LNCaP clone FGC (cell line): ENCODE measurements around the gene RASIP1.

Source experiments
- DNase-seq: peaks from one replicate; pipeline ENCODE4 v3.0.0-alpha.2; 2011; ENCODE audit warnings: low read depth
- H3K4me3 ChIP-seq: 2 replicates; pipeline ENCODE4 v1.5.1; 2011; ENCODE audit warnings: mild to moderate bottlenecking, low read depth, low read length, control low read depth
- CTCF ChIP-seq: IDR thresholded peaks from 2 replicates; pipeline ENCODE4 v1.5.1; 2012; ENCODE audit warnings: mild to moderate bottlenecking; ENCODE audit not compliant: control insufficient read depth, insufficient read depth; ENCODE audit errors: extremely low read depth

RASIP1 gene

GRCh38 chr19:48752496-48753365 is 12.3 kb upstream of the RASIP1 start, which contains the start of gene FUT1:
Gene FUT1 (minus strand): TSS chr19:48752641. CDS start chr19:48751281, 1,360 bp downstream.
- H3K4me3 ChIP-seq: peak within 1 kb of the TSS; percentile 72
- peak; percentile 81 for DNase-seq
- 0 out of 2 replicates have a peak, but pooled peaks have one; percentile 8 for TF ChIP-seq CTCF

- peak overlapping the region; percentile 72 for H3K4me3 ChIP-seq
- DNase-seq: no peak
- no peak for TF ChIP-seq CTCF
These were observed 11.6 kb upstream of the RASIP1 start for GRCh38 chr19:48751845-48752495.

GRCh38 chr19:48750771-48751504 is 10.5 kb upstream of the RASIP1 start:
- no peak overlapping the region; the same call in 1 of the 2 replicates for H3K4me3 ChIP-seq
- TF ChIP-seq CTCF: no peak
- no peak for DNase-seq

GRCh38 chr19:48750351-48750750 is 9.9 kb upstream of the RASIP1 start:
- no peak for DNase-seq
- TF ChIP-seq CTCF: no peak
- H3K4me3 ChIP-seq: no peak overlapping the region

- DNase-seq: no peak
These were observed 9.3 kb upstream of the RASIP1 start for GRCh38 chr19:48749571-48750198.

More at GRCh38 chr19:48749571-48750198, 9.3 kb upstream of the RASIP1 start:
- no peak overlapping the region for H3K4me3 ChIP-seq
- no peak for TF ChIP-seq CTCF
